ENCODE results near the gene C1QTNF7. TPM values are rescaled to one million over a fixed set of nuclear protein-coding genes. Genes with fewer than 3 reads are reported as not detected.

The C1QTNF7 gene
- total and polyA plus RNA-seq, 2 of the 13 experiments (the other 11 are each of a cell fraction or from before 2014, with no cell fraction given): not detected

- TF ChIP-seq, protein P1, sequence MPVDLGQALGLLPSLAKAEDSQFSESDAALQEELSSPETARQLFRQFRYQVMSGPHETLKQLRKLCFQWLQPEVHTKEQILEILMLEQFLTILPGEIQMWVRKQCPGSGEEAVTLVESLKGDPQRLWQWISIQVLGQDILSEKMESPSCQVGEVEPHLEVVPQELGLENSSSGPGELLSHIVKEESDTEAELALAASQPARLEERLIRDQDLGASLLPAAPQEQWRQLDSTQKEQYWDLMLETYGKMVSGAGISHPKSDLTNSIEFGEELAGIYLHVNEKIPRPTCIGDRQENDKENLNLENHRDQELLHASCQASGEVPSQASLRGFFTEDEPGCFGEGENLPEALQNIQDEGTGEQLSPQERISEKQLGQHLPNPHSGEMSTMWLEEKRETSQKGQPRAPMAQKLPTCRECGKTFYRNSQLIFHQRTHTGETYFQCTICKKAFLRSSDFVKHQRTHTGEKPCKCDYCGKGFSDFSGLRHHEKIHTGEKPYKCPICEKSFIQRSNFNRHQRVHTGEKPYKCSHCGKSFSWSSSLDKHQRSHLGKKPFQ (CRISPR knock-in tag; IDR thresholded peaks at IDR 0.05; ENCODE audit: insufficient replicate concordance): no peak
- TF ChIP-seq REST (IDR thresholded peaks at IDR 0.05; ENCODE audit: borderline replicate concordance in 1 of 2, low read depth in 1 of 2, low read length in 2 of 2) (no peak), ATF7-NPFF (CRISPR knock-in tag; IDR thresholded peaks at IDR 0.05; ENCODE audit: low read depth) (no peak), RBAK (CRISPR knock-in tag; IDR thresholded peaks at IDR 0.05) (no peak), HOXA9 (CRISPR knock-in tag; IDR thresholded peaks at IDR 0.05; ENCODE audit: borderline replicate concordance) (no peak), SRSF9 (IDR thresholded peaks at IDR 0.05; ENCODE audit: borderline replicate concordance, insufficient read depth, low read depth, low read length, poor library complexity, severe bottlenecking) (no peak), TRIM22 (IDR thresholded peaks at IDR 0.05) (no peak), RNF2 (conservative IDR thresholded peaks at IDR 0.05; ENCODE audit: low read depth) (no peak), TOE1 (CRISPR knock-in tag; IDR thresholded peaks at IDR 0.05) (no peak), THAP11 (CRISPR knock-in tag; IDR thresholded peaks at IDR 0.05) (no peak), ZNF652 (CRISPR knock-in tag; IDR thresholded peaks at IDR 0.05; ENCODE audit: borderline replicate concordance, low read depth) (peak; percentile 96), PITX1 (CRISPR knock-in tag; IDR thresholded peaks at IDR 0.05) (0 out of 2 replicates have a peak, but pooled peaks have one; percentile 41), ZSCAN31 (CRISPR knock-in tag; IDR thresholded peaks at IDR 0.05; ENCODE audit: low read depth) (no peak), ZNF337 (CRISPR knock-in tag; IDR thresholded peaks at IDR 0.05; ENCODE audit: borderline replicate concordance, low read depth) (no peak)
- TF ChIP-seq, protein P2, sequence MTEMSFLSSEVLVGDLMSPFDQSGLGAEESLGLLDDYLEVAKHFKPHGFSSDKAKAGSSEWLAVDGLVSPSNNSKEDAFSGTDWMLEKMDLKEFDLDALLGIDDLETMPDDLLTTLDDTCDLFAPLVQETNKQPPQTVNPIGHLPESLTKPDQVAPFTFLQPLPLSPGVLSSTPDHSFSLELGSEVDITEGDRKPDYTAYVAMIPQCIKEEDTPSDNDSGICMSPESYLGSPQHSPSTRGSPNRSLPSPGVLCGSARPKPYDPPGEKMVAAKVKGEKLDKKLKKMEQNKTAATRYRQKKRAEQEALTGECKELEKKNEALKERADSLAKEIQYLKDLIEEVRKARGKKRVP (CRISPR knock-in tag; IDR thresholded peaks at IDR 0.05): no peak
- TF ChIP-seq, protein P3, sequence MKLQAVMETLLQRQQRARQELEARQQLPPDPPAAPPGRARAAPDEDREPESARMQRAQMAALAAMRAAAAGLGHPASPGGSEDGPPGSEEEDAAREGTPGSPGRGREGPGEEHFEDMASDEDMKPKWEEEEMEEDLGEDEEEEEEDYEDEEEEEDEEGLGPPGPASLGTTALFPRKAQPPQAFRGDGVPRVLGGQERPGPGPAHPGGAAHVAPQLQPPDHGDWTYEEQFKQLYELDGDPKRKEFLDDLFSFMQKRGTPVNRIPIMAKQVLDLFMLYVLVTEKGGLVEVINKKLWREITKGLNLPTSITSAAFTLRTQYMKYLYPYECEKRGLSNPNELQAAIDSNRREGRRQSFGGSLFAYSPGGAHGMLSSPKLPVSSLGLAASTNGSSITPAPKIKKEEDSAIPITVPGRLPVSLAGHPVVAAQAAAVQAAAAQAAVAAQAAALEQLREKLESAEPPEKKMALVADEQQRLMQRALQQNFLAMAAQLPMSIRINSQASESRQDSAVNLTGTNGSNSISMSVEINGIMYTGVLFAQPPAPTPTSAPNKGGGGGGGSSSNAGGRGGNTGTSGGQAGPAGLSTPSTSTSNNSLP (IDR thresholded peaks at IDR 0.05; ENCODE audit: low read depth, low read length): peak; percentile 14; the same call in 1 of the 2 replicates
Measured at GRCh38 chr4:15479089-15479912, 51.5 kb downstream of the C1QTNF7 start (continued).
